Left lobe of liver (tissue), 2 donors: ENCODE measurements around the gene HAT1. TPM values are rescaled to one million over a fixed set of nuclear protein-coding genes. Genes with fewer than 3 reads are reported as not detected.

Experiments
- ATAC-seq: fragments of 200-7000 bp; cut with Tn5 transposase; one replicate; pipeline ENCODE4 v1.9.1; 2020; ENCODE audit warnings: mild to moderate bottlenecking, moderate library complexity
- DNase-seq: peaks from one replicate; pipeline ENCODE4 v3.0.0-alpha.2; 2020; ENCODE audit warnings: low spot score
- total RNA-seq: library from RNA; stranded (reverse); gene quantifications from one replicate; pipeline ENCODE4 v1.2.1, GENCODE V29; 2021
- donor health status: DM: no; HTN: no; CAD: no; lungs with moderate emphysema.
- donor health status: DM: no; HTN: yes; CAD: no.

The HAT1 gene
- total RNA-seq, 1 donor from 2014 or later, result 8.2 TPM

- DNase-seq, result no peak
- ATAC-seq, result peak; percentile 43
These were observed 99.0 kb downstream of the HAT1 start for GRCh38 chr2:172021074-172021931.

- no peak for ATAC-seq
- DNase-seq, result no peak
These were observed 99.7 kb downstream of the HAT1 start for GRCh38 chr2:172021955-172022354.

- no peak for DNase-seq
- ATAC-seq, result no peak
These were observed 109.3 kb downstream of the HAT1 start for GRCh38 chr2:172031536-172031935.

Other genes starting within 250 kb of the HAT1 start
- 16.9 TPM for gene DYNC1I2, start 235.0 kb upstream of the HAT1 start, total RNA-seq
- gene SLC25A12, start 28.2 kb upstream of the HAT1 start, total RNA-seq, result 0.98 TPM
- gene METAP1D, start 77.5 kb downstream of the HAT1 start, total RNA-seq, result 4.4 TPM
- gene DLX1, start 163.0 kb downstream of the HAT1 start, total RNA-seq, result not detected
- gene DLX2, start 180.4 kb downstream of the HAT1 start, total RNA-seq, result not detected